Glomerular visceral epithelial cell (primary cell): Measurements from ENCODE around the gene FNBP1.

Experiments
- DNase-seq: peaks from one replicate; pipeline ENCODE4 v3.0.0-alpha.2; 2016; ENCODE audit errors: extremely low spot score

FNBP1 gene

GRCh38 chr9:130042885-130043653 is at the start of gene FNBP1:
FNBP1 (minus strand) TSS chr9:130043189; CDS start chr9:130042975, 214 bp downstream.
- DNase-seq = peak; percentile 83

GRCh38 chr9:130090915-130091314 is 47.9 kb upstream of the FNBP1 start:
- DNase-seq = no peak

- DNase-seq = no peak
These were observed 46.2 kb upstream of the FNBP1 start for GRCh38 chr9:130089141-130089540.

GRCh38 chr9:130088051-130088450 is 45.1 kb upstream of the FNBP1 start:
- DNase-seq = no peak

- DNase-seq = no peak
These were observed 41.3 kb upstream of the FNBP1 start for GRCh38 chr9:130084337-130084736.

GRCh38 chr9:130078547-130078946 is 35.6 kb upstream of the FNBP1 start:
- no peak for DNase-seq

GRCh38 chr9:130073373-130073772 is 30.4 kb upstream of the FNBP1 start:
- DNase-seq = peak; percentile 71

- peak; percentile 79 for DNase-seq
These were observed 29.7 kb upstream of the FNBP1 start for GRCh38 chr9:130072515-130073235.

- DNase-seq = no peak
These were observed 26.1 kb upstream of the FNBP1 start for GRCh38 chr9:130069048-130069447.

- no peak for DNase-seq
These were observed 21.6 kb upstream of the FNBP1 start for GRCh38 chr9:130064621-130065020.

GRCh38 chr9:130062750-130063149 is 19.8 kb upstream of the FNBP1 start:
- DNase-seq = no peak

GRCh38 chr9:130060296-130060695 is 17.3 kb upstream of the FNBP1 start:
- no peak for DNase-seq

- DNase-seq = no peak
These were observed 15.9 kb upstream of the FNBP1 start for GRCh38 chr9:130058887-130059286.

- DNase-seq = no peak
These were observed 15.2 kb upstream of the FNBP1 start for GRCh38 chr9:130058154-130058553.

GRCh38 chr9:130054820-130055219 is 11.8 kb upstream of the FNBP1 start:
- no peak for DNase-seq

GRCh38 chr9:130054325-130054786 is 11.4 kb upstream of the FNBP1 start:
- peak; percentile 13 for DNase-seq

- peak; percentile 70 for DNase-seq
These were observed 10.7 kb upstream of the FNBP1 start, which contains the start of gene GPR107 for GRCh38 chr9:130053504-130054324. GPR107 (plus strand) TSS chr9:130053906; CDS start chr9:130053933, 27 bp downstream.

GRCh38 chr9:130053109-130053503 is 10.1 kb upstream of the FNBP1 start:
- DNase-seq = no peak

- DNase-seq = no peak
These were observed 8.9 kb upstream of the FNBP1 start for GRCh38 chr9:130051855-130052254.

GRCh38 chr9:130050462-130050861 is 7.5 kb upstream of the FNBP1 start:
- no peak for DNase-seq

- DNase-seq = no peak
These were observed 6.6 kb upstream of the FNBP1 start for GRCh38 chr9:130049431-130050210.
